ENCODE measurements around the gene RUFY3. TPM values are rescaled to one million over a fixed set of nuclear protein-coding genes. Genes with fewer than 3 reads are reported as not detected.

Gene RUFY3
- total and polyA plus RNA-seq, 9 of the 15 experiments (the other 6 are each of a cell fraction or from before 2014, with no cell fraction given): 4.2 to 31.1 (median 21.5) TPM

- no peak for TF ChIP-seq ZBTB11 (CRISPR knock-in tag; IDR thresholded peaks at IDR 0.05)
- peak; percentile 58 for TF ChIP-seq PRPF4 (IDR thresholded peaks at IDR 0.05; ENCODE audit: insufficient read depth, low read depth, low read length, poor library complexity, severe bottlenecking)
- TF ChIP-seq YY1 (IDR thresholded peaks at IDR 0.05; ENCODE audit: borderline replicate concordance in 1 of 3, control insufficient read depth in 1 of 3, extremely low read depth in 1 of 3, insufficient read depth in 3 of 3, insufficient read length in 1 of 3, insufficient replicate concordance in 2 of 3, low read depth in 1 of 3, low read length in 2 of 3): peak in 2 of 3 experiments; percentile 73 to 85
- peak; percentile 80 for TF ChIP-seq MYC (IDR thresholded peaks at IDR 0.05; ENCODE audit: low read depth, low read length)
- TF ChIP-seq MYC (CRISPR knock-in tag; IDR thresholded peaks at IDR 0.05; ENCODE audit: borderline replicate concordance, low read depth): no peak
- TF ChIP-seq ZFPM2 (CRISPR knock-in tag; IDR thresholded peaks at IDR 0.05): 0 out of 2 replicates have a peak, but pooled peaks have one; percentile 46
- TF ChIP-seq CXXC5 (CRISPR knock-in tag; IDR thresholded peaks at IDR 0.05): 0 out of 2 replicates have a peak, but pooled peaks have one; percentile 26
- TF ChIP-seq VEZF1 (CRISPR knock-in tag; IDR thresholded peaks at IDR 0.05): peak; percentile 96
- no peak for TF ChIP-seq NCOR1 (IDR thresholded peaks at IDR 0.05)
- TF ChIP-seq NRF1 (conservative IDR thresholded peaks at IDR 0.05 in 1 of 2, IDR thresholded peaks at IDR 0.05 in 1 of 2): peak; percentile 91 to 92
- no peak for TF ChIP-seq NR2C2 (CRISPR knock-in tag; IDR thresholded peaks at IDR 0.05)
- no peak; the same call in 1 of the 2 replicates for TF ChIP-seq NR2C2 (tag; IDR thresholded peaks at IDR 0.05)
- TF ChIP-seq MXD1 (CRISPR knock-in tag; IDR thresholded peaks at IDR 0.05; ENCODE audit: borderline replicate concordance, poor library complexity, severe bottlenecking): no peak
- TF ChIP-seq GABPB1 (CRISPR knock-in tag; IDR thresholded peaks at IDR 0.05): peak; percentile 86
- TF ChIP-seq XRCC5 (IDR thresholded peaks at IDR 0.05; ENCODE audit: low read depth, low read length): peak; percentile 21; the same call in 1 of the 2 replicates
- peak; percentile 29 for TF ChIP-seq HMGN3 (IDR thresholded peaks at IDR 0.05; ENCODE audit: borderline replicate concordance, extremely low read depth, insufficient read length, low read depth, low read length)
- TF ChIP-seq BHLHE40 (IDR thresholded peaks at IDR 0.05; ENCODE audit: low read length): peak; percentile 75
- TF ChIP-seq RFX7 (CRISPR knock-in tag; IDR thresholded peaks at IDR 0.05): no peak
- TF ChIP-seq FOS (IDR thresholded peaks at IDR 0.05; ENCODE audit: extremely low read depth, insufficient read length): no peak
- 0 out of 2 replicates have a peak, but pooled peaks have one; percentile 47 for TF ChIP-seq ZNF511 (CRISPR knock-in tag; IDR thresholded peaks at IDR 0.05)
- TF ChIP-seq ZFP30 (CRISPR knock-in tag; IDR thresholded peaks at IDR 0.05; ENCODE audit: borderline replicate concordance): no peak
Measured at GRCh38 chr4:70839589-70840093, 117.9 kb downstream of the RUFY3 start, which contains the start of gene GRSF1 (continued).

Measured in K562 (cell line).